Thyroid gland (tissue), 4 donors: ENCODE data around the gene MAPK4. TPM values are rescaled to one million over a fixed set of nuclear protein-coding genes. Genes with fewer than 3 reads are reported as not detected.

Source experiments
- DNase-seq, 2 donors: peaks; one replicate each; pipeline ENCODE4 v3.0.0-alpha.2; 2019
- H3K27ac ChIP-seq, 3 donors: fragments of 200-600 bp; sonication (generic); 1 replicate in 2 of 3; 2 replicates in 1 of 3; pipeline ENCODE4 v1.5.1; 2016 to 2019; ENCODE audit warnings: mild to moderate bottlenecking in 1 of 3, moderate library complexity in 1 of 3
- H3K27me3 ChIP-seq: fragments of 200-600 bp; sonication (generic); one replicate; pipeline ENCODE4 v1.5.1; 2019
- H3K36me3 ChIP-seq, 2 donors: fragments of 200-600 bp; sonication (generic); one replicate each; pipeline ENCODE4 v1.5.1; 2016 to 2019
- H3K4me1 ChIP-seq, 2 donors: fragments of 200-600 bp; sonication (generic); one replicate each; pipeline ENCODE4 v1.5.1; 2017 to 2019
- H3K4me3 ChIP-seq, 3 donors: fragments of 200-600 bp; sonication (generic); replicated peaks in 1 of 3; 1 replicate in 2 of 3; 2 replicates in 1 of 3; pipeline ENCODE4 v1.5.1; 2016; ENCODE audit warnings: mild to moderate bottlenecking in 1 of 3
- H3K9me3 ChIP-seq: fragments of 200-600 bp; sonication (generic); one replicate; pipeline ENCODE4 v1.5.1; 2017
- CTCF ChIP-seq, 6 experiments: fragments of 200-600 bp in 3 of 6; fragments of 450-650 bp in 3 of 6; sonication (generic) in 3 of 6; IDR thresholded peaks; one replicate each; pipeline ENCODE4 v1.5.1; 2016 to 2019; ENCODE audit warnings: antibody characterized with exemption in 6 of 6, mild to moderate bottlenecking in 2 of 6, inconsistent platforms in 1 of 6, moderate library complexity in 1 of 6
- POLR2A ChIP-seq, 2 donors: fragments of 450-650 bp; IDR thresholded peaks; one replicate each; pipeline ENCODE4 v1.6.1; 2017; ENCODE audit warnings: antibody characterized with exemption in 2 of 2, mild to moderate bottlenecking in 2 of 2, moderate library complexity in 1 of 2
- WGBS, 2 donors: methylation state at CpG; one replicate each; pipeline ENCODE4 v1.1.5; 2017; 5-methylcytosine and 5-hydroxymethylcytosine counted together
- intact Hi-C: fragments of 100-400 bp; cut with DNase I; formaldehyde crosslinking; loops from one replicate; pipeline ENCODE4 v1.15.1; 2023
- total RNA-seq, 4 donors: library from RNA; depleted of rRNA; stranded (reverse); fragments of >200 nt; gene quantifications; one replicate each; pipeline ENCODE4 v1.2.3, GENCODE V29; 2016

Gene MAPK4
- total RNA-seq, 4 donors from 2014 or later = 3.5 to 17.9 (median 11.4) TPM

GRCh38 chr18:50742952-50743351 is 183.1 kb downstream of the MAPK4 start:
- Histone ChIP-seq H3K4me3 (no peak overlapping the region), H3K4me1 (no peaks in the 10 kb centered on the region), H3K9me3 (no peaks in the 10 kb centered on the region), H3K27ac (no peak overlapping the region), H3K36me3 (no peaks in the 10 kb centered on the region), H3K27me3 (no peaks in the 10 kb centered on the region)
- intact Hi-C loops = no loop called here
- DNase-seq = no peak
- TF ChIP-seq CTCF (IDR thresholded peaks at IDR 0.05) = no peak
- TF ChIP-seq POLR2A (IDR thresholded peaks at IDR 0.05) = no peak

GRCh38 chr18:50744253-50744652 is 184.4 kb downstream of the MAPK4 start:
- no peak for DNase-seq
- 88 to 93% methylated on average over 4 of the region's 4 CpGs for WGBS, 2 donors
- Histone ChIP-seq H3K27me3 (no peaks in the 10 kb centered on the region), H3K4me1 (no peaks in the 10 kb centered on the region), H3K27ac (no peak overlapping the region), H3K36me3 (no peaks in the 10 kb centered on the region), H3K9me3 (no peaks in the 10 kb centered on the region), H3K4me3 (no peak overlapping the region)
- intact Hi-C loops = no loop called here
- TF ChIP-seq CTCF (IDR thresholded peaks at IDR 0.05) (no peak), POLR2A (IDR thresholded peaks at IDR 0.05) (no peak)

- no peak for DNase-seq
- Histone ChIP-seq H3K27ac (no peak overlapping the region), H3K4me1 (no peaks in the 10 kb centered on the region), H3K36me3 (no peaks in the 10 kb centered on the region), H3K27me3 (no peaks in the 10 kb centered on the region), H3K9me3 (no peaks in the 10 kb centered on the region), H3K4me3 (no peak overlapping the region)
- intact Hi-C loops = no loop called here
- TF ChIP-seq CTCF (IDR thresholded peaks at IDR 0.05) (no peak), POLR2A (IDR thresholded peaks at IDR 0.05) (no peak)
- 74 to 81% methylated on average over 5 of the region's 5 CpGs for WGBS, 2 donors
Observed at GRCh38 chr18:50745945-50746344, 186.1 kb downstream of the MAPK4 start.

GRCh38 chr18:50747849-50748242 is 188.0 kb downstream of the MAPK4 start:
- no peaks in the 10 kb centered on the region for H3K4me1 ChIP-seq
- intact Hi-C loops = no loop called here
- TF ChIP-seq POLR2A (IDR thresholded peaks at IDR 0.05) = no peak
- TF ChIP-seq CTCF (IDR thresholded peaks at IDR 0.05) = no peak
- H3K27ac ChIP-seq = no peak overlapping the region
- H3K27me3 ChIP-seq = no peaks in the 10 kb centered on the region
- H3K9me3 ChIP-seq = no peaks in the 10 kb centered on the region
- DNase-seq = no peak
- WGBS, 2 donors = 33 to 56% methylated on average over 1 of the region's 1 CpG
- no peak overlapping the region for H3K4me3 ChIP-seq
- H3K36me3 ChIP-seq = no peaks in the 10 kb centered on the region

- no peaks in the 10 kb centered on the region for H3K4me1 ChIP-seq
- no peaks in the 10 kb centered on the region for H3K27me3 ChIP-seq
- intact Hi-C loops = no loop called here
- H3K4me3 ChIP-seq = no peak overlapping the region
- no peaks in the 10 kb centered on the region for H3K9me3 ChIP-seq
- H3K36me3 ChIP-seq = no peaks in the 10 kb centered on the region
- DNase-seq = no peak
- WGBS, 2 donors = 57 to 71% methylated on average over 9 of the region's 9 CpGs
- H3K27ac ChIP-seq = no peak overlapping the region
- TF ChIP-seq POLR2A (IDR thresholded peaks at IDR 0.05) (no peak), CTCF (IDR thresholded peaks at IDR 0.05) (no peak)
Observed at GRCh38 chr18:50748243-50749229, 188.6 kb downstream of the MAPK4 start.
